IMR-90 (cell line): ENCODE data around the gene HOTAIR. TPM values are rescaled to one million over a fixed set of nuclear protein-coding genes. Genes with fewer than 3 reads are reported as not detected.

Source experiments
- ATAC-seq: fragments of 200-7000 bp; cut with Tn5 transposase; 2 replicates; pipeline ENCODE4 v1.9.1; 2020; ENCODE audit warnings: low read depth, mild to moderate bottlenecking, moderate library complexity
- BruUV-seq: library from RNA; stranded (reverse); fragments of 400-500 nt; replicated peaks from 2 replicates; lab custom pipeline; 2021; lab: Mats Ljungman, UMichigan
- CTCF ChIA-PET: fragments of 300-600 bp; formaldehyde crosslinking; extraction: SDS; loops from one replicate; lab custom pipeline; 2021; ENCODE audit warnings: antibody characterized with exemption; lab: Yijun Ruan, JAX
- POLR2A ChIA-PET: fragments of 300-600 bp; sonication (Branson Sonifier 250); formaldehyde crosslinking; loops from one replicate; lab custom pipeline; 2022; ENCODE audit warnings: antibody characterized with exemption; ENCODE audit not compliant: unreplicated experiment; lab: Charles Lee
- DNase-seq: peaks from one replicate; pipeline ENCODE4 v3.0.0; 2013
- H2AFZ ChIP-seq: replicated peaks from 2 replicates; pipeline ENCODE3; 2013; ENCODE audit warnings: low read length, mild to moderate bottlenecking; ENCODE audit not compliant: poor library complexity
- H2AK5ac ChIP-seq: 2 replicates; pipeline ENCODE4 v1.6.1; 2013; ENCODE audit warnings: low read depth, low read length, inconsistent platforms
- H2AK9ac ChIP-seq: replicated peaks from 2 replicates; pipeline ENCODE3; 2013; ENCODE audit warnings: mild to moderate bottlenecking, low read depth, low read length, moderate library complexity; ENCODE audit not compliant: poor library complexity
- H2BK120ac ChIP-seq: 2 replicates; pipeline ENCODE4 v1.6.1; 2013; ENCODE audit warnings: low read depth, low read length, inconsistent platforms
- H2BK15ac ChIP-seq: 3 replicates; pipeline ENCODE4 v1.6.1; 2013; ENCODE audit warnings: low read depth, low read length, inconsistent platforms
- H2BK20ac ChIP-seq: 2 replicates; pipeline ENCODE4 v1.6.1; 2013; ENCODE audit warnings: low read depth, mild to moderate bottlenecking, inconsistent platforms, low read length, moderate library complexity
- H2BK5ac ChIP-seq: 2 replicates; pipeline ENCODE4 v1.6.1; 2013; ENCODE audit warnings: mild to moderate bottlenecking, low read depth, low read length, inconsistent platforms; ENCODE audit not compliant: poor library complexity, severe bottlenecking
- H3K14ac ChIP-seq: replicated peaks from 2 replicates; pipeline ENCODE4 v1.6.1; 2013; ENCODE audit warnings: low read depth, low read length, inconsistent platforms
- H3K18ac ChIP-seq: 2 replicates; pipeline ENCODE4 v1.6.1; 2013; ENCODE audit warnings: low read depth, low read length, control low read depth
- H3K23ac ChIP-seq: 2 replicates; pipeline ENCODE4 v1.6.1; 2013; ENCODE audit warnings: low read depth, low read length, inconsistent platforms
- H3K27ac ChIP-seq: 2 replicates; pipeline ENCODE4 v1.5.1; 2013; ENCODE audit warnings: mild to moderate bottlenecking, control low read depth, low read length; ENCODE audit not compliant: insufficient read depth
- H3K27me3 ChIP-seq: 2 replicates; pipeline ENCODE4 v1.6.1; 2013; ENCODE audit warnings: low read length; ENCODE audit not compliant: control insufficient read depth, insufficient read depth
- H3K36me3 ChIP-seq: 2 replicates; pipeline ENCODE4 v1.6.1; 2013; ENCODE audit warnings: low read length, mixed read lengths; ENCODE audit not compliant: control insufficient read depth, insufficient read depth
- H3K4ac ChIP-seq: 2 replicates; pipeline ENCODE4 v1.6.1; 2013; ENCODE audit warnings: low read depth, low read length, inconsistent platforms
- H3K4me1 ChIP-seq: 2 replicates; pipeline ENCODE4 v1.6.1; 2013; ENCODE audit warnings: low read length, mixed read lengths; ENCODE audit not compliant: control insufficient read depth, insufficient read depth
- H3K4me2 ChIP-seq: 2 replicates; pipeline ENCODE4 v1.6.1; 2013; ENCODE audit warnings: low read depth, mild to moderate bottlenecking, control low read depth, low read length, moderate library complexity
- H3K4me3 ChIP-seq: 2 replicates; pipeline ENCODE4 v1.5.1; 2013; ENCODE audit warnings: low read depth, mild to moderate bottlenecking, control low read depth, low read length, moderate library complexity; ENCODE audit not compliant: insufficient read depth
- H3K56ac ChIP-seq: 2 replicates; pipeline ENCODE4 v1.6.1; 2013; ENCODE audit warnings: low read length, inconsistent platforms; ENCODE audit not compliant: insufficient read depth; ENCODE audit errors: extremely low read depth
- H3K79me1 ChIP-seq, 2 experiments: 2 replicates each; pipeline ENCODE4 v1.6.1; 2013; ENCODE audit warnings: low read length in 2 of 2, inconsistent platforms in 1 of 2, low read depth in 1 of 2
- H3K9ac ChIP-seq: 2 replicates; pipeline ENCODE4 v1.6.1; 2013; ENCODE audit warnings: low read depth, low read length, control low read depth
- H3K9me1 ChIP-seq: 2 replicates; pipeline ENCODE4 v1.6.1; 2013; ENCODE audit warnings: low read length, inconsistent platforms; ENCODE audit not compliant: insufficient read depth
- H3K9me3 ChIP-seq: 2 replicates; pipeline ENCODE4 v1.6.1; 2013; ENCODE audit warnings: low read length; ENCODE audit not compliant: control insufficient read depth, insufficient read depth
- H4K20me1 ChIP-seq: 2 replicates; pipeline ENCODE4 v1.6.1; 2013; ENCODE audit warnings: low read length, inconsistent platforms; ENCODE audit not compliant: insufficient read depth
- H4K5ac ChIP-seq: 2 replicates; pipeline ENCODE4 v1.6.1; 2013; ENCODE audit warnings: mild to moderate bottlenecking, low read depth, low read length, control low read depth
- H4K8ac ChIP-seq, 2 experiments: 2 replicates each; pipeline ENCODE4 v1.6.1; 2013; ENCODE audit warnings: low read depth in 2 of 2, low read length in 2 of 2, control low read depth in 1 of 2, inconsistent platforms in 1 of 2
- H4K91ac ChIP-seq: 2 replicates; pipeline ENCODE4 v1.6.1; 2013; ENCODE audit warnings: low read depth, low read length, inconsistent platforms; ENCODE audit not compliant: insufficient read depth
- BHLHE40 ChIP-seq: fragments of 150-350 bp; IDR thresholded peaks from 2 replicates; pipeline ENCODE4 v1.6.1; 2016; ENCODE audit warnings: mild to moderate bottlenecking, low read depth, low read length
- CEBPB ChIP-seq: IDR thresholded peaks from 2 replicates; pipeline ENCODE4 v1.6.1; 2012; ENCODE audit warnings: low read depth, low read length, improper control_type of control experiment
- CTCF ChIP-seq: conservative IDR thresholded peaks from 2 replicates; pipeline ENCODE4 v1.5.1; 2012; ENCODE audit warnings: mild to moderate bottlenecking, low read depth, low read length, improper control_type of control experiment
- FOS ChIP-seq: fragments of 150-350 bp; IDR thresholded peaks from 2 replicates; pipeline ENCODE4 v1.6.1; 2016; ENCODE audit warnings: low read depth, low read length
- MAFK ChIP-seq: IDR thresholded peaks from 2 replicates; pipeline ENCODE4 v1.6.1; 2012; ENCODE audit warnings: low read depth, low read length, improper control_type of control experiment
- MAZ ChIP-seq: IDR thresholded peaks from 2 replicates; pipeline ENCODE4 v1.6.1; 2012; ENCODE audit warnings: low read depth, mild to moderate bottlenecking, low read length, improper control_type of control experiment, moderate library complexity, borderline replicate concordance
- MXI1 ChIP-seq: IDR thresholded peaks from 2 replicates; pipeline ENCODE4 v1.6.1; 2012; ENCODE audit warnings: low read depth, mild to moderate bottlenecking, low read length, moderate library complexity, borderline replicate concordance
- POLR2A ChIP-seq: IDR thresholded peaks from 2 replicates; pipeline ENCODE4 v1.6.1; 2012; ENCODE audit warnings: mild to moderate bottlenecking, low read depth, low read length
- RAD21 ChIP-seq: IDR thresholded peaks from 2 replicates; pipeline ENCODE4 v1.6.1; 2012; ENCODE audit warnings: low read length, improper control_type of control experiment
- RCOR1 ChIP-seq: IDR thresholded peaks from 2 replicates; pipeline ENCODE4 v1.6.1; 2012; ENCODE audit warnings: mild to moderate bottlenecking, low read length, improper control_type of control experiment; ENCODE audit not compliant: insufficient replicate concordance
- RFX5 ChIP-seq: IDR thresholded peaks from 2 replicates; pipeline ENCODE4 v1.8.0; 2012; ENCODE audit warnings: low read depth, mild to moderate bottlenecking, low read length, moderate library complexity
- SMC3 ChIP-seq: fragments of 150-350 bp; IDR thresholded peaks from 2 replicates; pipeline ENCODE4 v1.6.1; 2016; ENCODE audit warnings: low read depth, mild to moderate bottlenecking, antibody characterized with exemption, low read length, moderate library complexity
- USF2 ChIP-seq: fragments of 150-350 bp; IDR thresholded peaks from 2 replicates; pipeline ENCODE4 v1.6.1; 2017; ENCODE audit warnings: mild to moderate bottlenecking, antibody characterized with exemption, low read length, low read depth
- WGBS, 2 experiments: methylation state at CpG; one replicate each; pipeline versions ENCODE4 v1.1.5 to v1.1.7; 2013; ENCODE audit warnings: missing lambda C conversion rate in 2 of 2; ENCODE audit not compliant: insufficient read length in 1 of 2; ENCODE audit errors: extremely low coverage in 2 of 2; 5-methylcytosine and 5-hydroxymethylcytosine counted together
- dilution Hi-C: fragments of 300-500 bp; cut with HindIII; formaldehyde crosslinking; loops from one replicate; pipeline ENCODE4 v1.14.3; 2018; ENCODE audit warnings: low sequenced_read_pairs; ENCODE audit not compliant: unreplicated experiment
- in situ Hi-C: fragments of 300-500 bp; cut with MboI; formaldehyde crosslinking; loops from 3 replicates; pipeline ENCODE4 v1.14.3; 2019; ENCODE audit warnings: low sequenced_read_pairs, inconsistent platforms, mixed read lengths
- intact Hi-C: fragments of 100-400 bp; cut with micrococcal nuclease; formaldehyde crosslinking; loops from 2 replicates; pipeline ENCODE4 v1.10.0; 2022
- polyA plus RNA-seq, 3 experiments: library from polyadenylated mRNA; depleted of rRNA; stranded (reverse); fragments of >200 nt; gene quantifications; 2 replicates each; pipeline ENCODE4 v1.2.3, GENCODE V29; 2012; ENCODE audit warnings: low replicate concordance in 1 of 3
- total RNA-seq: library from RNA; depleted of rRNA; stranded (reverse); fragments of >200 nt; gene quantifications from 2 replicates; pipeline ENCODE4 v1.2.3, GENCODE V29; 2012

Gene HOTAIR
- total and polyA plus RNA-seq, 2 of the 4 experiments (the other 2 are of a cell fraction) = not detected

GRCh38 chr12:53983950-53984572 lies 9.3 kb upstream of the HOTAIR start:
- H2BK5ac ChIP-seq = no peak overlapping the region
- no peak overlapping the region for H2AK5ac ChIP-seq
- WGBS, 2 experiments = 12% methylated on average over 19 of the region's 30 CpGs; no CpG with 5 or more reads in 1 of the 2 experiments
- ChIA-PET CTCF (interaction anchor here (1.0 kb wide), 1 partner anchor 207 kb away, joined by 3 read pairs; no protein-coding TSS in a partner anchor), POLR2A (no interaction called here)
- in situ Hi-C loops (no loop called here), intact Hi-C loops (no loop called here), dilution Hi-C loops (no loop called here)
- H3K27me3 ChIP-seq = peaks cover 95% of the 10 kb centered on the region
- H2AK9ac ChIP-seq = no peak overlapping the region
- TF ChIP-seq CEBPB (no peak), SMC3 (no peak), FOS (no peak), BHLHE40 (no peak), MAZ (no peak), RAD21 (no peak), MXI1 (no peak), RCOR1 (no peak), MAFK (no peak), CTCF (no peak), USF2 (no peak), POLR2A (no peak), RFX5 (no peak)
- H3K9me1 ChIP-seq = no peaks in the 10 kb centered on the region
- H3K27ac ChIP-seq = no peak overlapping the region
- H3K4me2 ChIP-seq = no peak overlapping the region
- no peak overlapping the region for H4K8ac ChIP-seq
- no peaks in the 10 kb centered on the region for H4K20me1 ChIP-seq
- H3K9ac ChIP-seq = no peak overlapping the region
- no peak overlapping the region for H4K5ac ChIP-seq
- DNase-seq (no peak), ATAC-seq (no peak)
- no TSS peak for BruUV-seq
- H3K79me1 ChIP-seq = no peaks in the 10 kb centered on the region
- no peak overlapping the region for H3K56ac ChIP-seq
- H3K14ac ChIP-seq = no peak overlapping the region
- no peak overlapping the region for H3K18ac ChIP-seq
- H3K36me3 ChIP-seq = no peaks in the 10 kb centered on the region
- H3K9me3 ChIP-seq = peaks cover 6% of the 10 kb centered on the region
- no peak overlapping the region for H2BK15ac ChIP-seq
- no peak overlapping the region for H2AFZ ChIP-seq
- H3K4me1 ChIP-seq = no peaks in the 10 kb centered on the region
- no peak overlapping the region for H2BK120ac ChIP-seq
- no peak overlapping the region for H4K91ac ChIP-seq
- H3K23ac ChIP-seq = no peak overlapping the region
- H2BK20ac ChIP-seq = no peak overlapping the region
- H3K4me3 ChIP-seq = no peak overlapping the region
- no peak overlapping the region for H3K4ac ChIP-seq
